BE2C (cell line): ENCODE results near the gene SMIM29. TPM values are rescaled to one million over a fixed set of nuclear protein-coding genes. Genes with fewer than 3 reads are reported as not detected.
A peak's percentile ranks its signal among the peaks of the same experiment; 100 is the strongest.

Experiments used
- DNase-seq: peaks from one replicate; pipeline ENCODE4 v3.0.0-alpha.2; 2020
- H3K27me3 ChIP-seq: fragments of 250-450 bp; sonication (Bioruptor Pico); 2 replicates; pipeline ENCODE4 v1.5.1; 2020; ENCODE audit warnings: mild to moderate bottlenecking
- H3K36me3 ChIP-seq: fragments of 250-450 bp; sonication (Bioruptor Pico); 2 replicates; pipeline ENCODE4 v1.5.1; 2020; ENCODE audit warnings: mild to moderate bottlenecking
- H3K4me1 ChIP-seq: fragments of 250-450 bp; sonication (Bioruptor Pico); 2 replicates; pipeline ENCODE4 v1.5.1; 2020
- H3K4me3 ChIP-seq: 2 replicates; pipeline ENCODE4 v1.5.1; 2011; ENCODE audit warnings: low read depth, low read length
- H3K9me3 ChIP-seq: fragments of 250-450 bp; sonication (Bioruptor Pico); 2 replicates; pipeline ENCODE4 v1.5.1; 2020
- CTCF ChIP-seq: IDR thresholded peaks from 2 replicates; pipeline ENCODE4 v1.5.1; 2012; ENCODE audit warnings: mild to moderate bottlenecking, low read depth, low read length
- polyA plus RNA-seq: library from polyadenylated mRNA; unstranded; fragments of >200 nt; gene quantifications from one replicate; pipeline ENCODE4 v1.2.1, GENCODE V29; 2012; ENCODE audit warnings: low read depth, missing spikeins; ENCODE audit not compliant: insufficient read length, insufficient read depth

Gene SMIM29
- 46.8 TPM for polyA plus RNA-seq

- peak within 1 kb of the TSS; percentile 84 for H3K4me3 ChIP-seq
- H3K9me3 ChIP-seq, result no peaks in the 10 kb centered on the region
- TF ChIP-seq CTCF, result peak; percentile 65
- peaks cover 5% of the 10 kb centered on the region for H3K36me3 ChIP-seq
- H3K27me3 ChIP-seq, result no peaks in the 10 kb centered on the region
- peak; percentile 97 for DNase-seq
- peaks cover 15% of the 10 kb centered on the region for H3K4me1 ChIP-seq
These were observed at the start of gene SMIM29 for GRCh38 chr6:34248727-34249468. Gene SMIM29, minus strand, starts transcription at chr6:34249006. Its CDS starts 1,215 bp downstream, at chr6:34247791.

GRCh38 chr6:34295721-34296120 lies 46.9 kb upstream of the SMIM29 start:
- H3K36me3 ChIP-seq, result peaks cover 26% of the 10 kb centered on the region
- H3K27me3 ChIP-seq, result no peaks in the 10 kb centered on the region
- no peak for DNase-seq
- no peak for TF ChIP-seq CTCF
- no peaks in the 10 kb centered on the region for H3K9me3 ChIP-seq
- H3K4me3 ChIP-seq, result no peak overlapping the region
- H3K4me1 ChIP-seq, result no peaks in the 10 kb centered on the region

- no peaks in the 10 kb centered on the region for H3K27me3 ChIP-seq
- H3K4me1 ChIP-seq, result no peaks in the 10 kb centered on the region
- TF ChIP-seq CTCF, result no peak
- peaks cover 34% of the 10 kb centered on the region for H3K36me3 ChIP-seq
- no peak for DNase-seq
- no peaks in the 10 kb centered on the region for H3K9me3 ChIP-seq
- no peak overlapping the region for H3K4me3 ChIP-seq
These were observed 44.1 kb upstream of the SMIM29 start for GRCh38 chr6:34292954-34293353.

- H3K4me1 ChIP-seq, result no peaks in the 10 kb centered on the region
These were observed 40.3 kb upstream of the SMIM29 start for GRCh38 chr6:34289137-34289536.

GRCh38 chr6:34288581-34288980 lies 39.8 kb upstream of the SMIM29 start:
- peaks cover 41% of the 10 kb centered on the region for H3K36me3 ChIP-seq

More at GRCh38 chr6:34289137-34289536, 40.3 kb upstream of the SMIM29 start:
- Histone ChIP-seq H3K9me3 (no peaks in the 10 kb centered on the region), H3K27me3 (no peaks in the 10 kb centered on the region), H3K36me3 (peaks cover 41% of the 10 kb centered on the region), H3K4me3 (no peak overlapping the region)
- no peak for TF ChIP-seq CTCF
- DNase-seq, result no peak

More at GRCh38 chr6:34288581-34288980, 39.8 kb upstream of the SMIM29 start:
- TF ChIP-seq CTCF, result no peak
- Histone ChIP-seq H3K27me3 (no peaks in the 10 kb centered on the region), H3K4me1 (no peaks in the 10 kb centered on the region), H3K9me3 (no peaks in the 10 kb centered on the region), H3K4me3 (no peak overlapping the region)
- DNase-seq, result no peak
